Peyer's patch (tissue), 4 donors: ENCODE measurements around the gene DCLK1. TPM values are rescaled to one million over a fixed set of nuclear protein-coding genes. Genes with fewer than 3 reads are reported as not detected.

Experiments used
- DNase-seq, 3 donors: peaks; one replicate each; pipeline ENCODE4 v3.0.0-alpha.2; 2017 to 2019
- H3K27ac ChIP-seq, 4 donors: fragments of 200-600 bp; sonication (generic); one replicate each; pipeline ENCODE4 v1.5.1; 2016 to 2019
- H3K27me3 ChIP-seq, 2 donors: fragments of 200-600 bp; sonication (generic); one replicate each; pipeline ENCODE4 v1.5.1; 2019
- H3K36me3 ChIP-seq, 3 donors: fragments of 200-600 bp; sonication (generic); one replicate each; pipeline ENCODE4 v1.5.1; 2016 to 2019
- H3K4me1 ChIP-seq, 4 donors: fragments of 200-600 bp; sonication (generic); one replicate each; pipeline ENCODE4 v1.5.1; 2016 to 2019
- H3K4me3 ChIP-seq, 4 donors: fragments of 200-600 bp; sonication (generic); 1 replicate in 3 of 4; 2 replicates in 1 of 4; pipeline ENCODE4 v1.5.1; 2016 to 2019; ENCODE audit warnings: mild to moderate bottlenecking in 1 of 4
- H3K9me3 ChIP-seq, 4 donors: fragments of 200-600 bp; sonication (generic); one replicate each; pipeline ENCODE4 v1.5.1; 2016 to 2019; ENCODE audit warnings: mild to moderate bottlenecking in 1 of 4
- CTCF ChIP-seq, 6 experiments: fragments of 450-650 bp in 4 of 6; fragments of 200-600 bp in 2 of 6; sonication (generic) in 1 of 6; IDR thresholded peaks; one replicate each; pipeline ENCODE4 v1.5.1; 2017 to 2019; ENCODE audit warnings: antibody characterized with exemption in 6 of 6, mild to moderate bottlenecking in 3 of 6, moderate library complexity in 1 of 6
- POLR2A ChIP-seq, 2 donors: fragments of 450-650 bp; IDR thresholded peaks; one replicate each; pipeline ENCODE4 v1.5.1; 2017; ENCODE audit warnings: antibody characterized with exemption in 2 of 2, mild to moderate bottlenecking in 2 of 2, moderate library complexity in 2 of 2
- total RNA-seq, 4 donors: library from RNA; depleted of rRNA; stranded (reverse); fragments of >200 nt; gene quantifications; one replicate each; pipeline ENCODE4 v1.1.0, GENCODE V29; 2016

The DCLK1 gene
- total RNA-seq, 4 donors from 2014 or later = 3.7 to 23.1 (median 9.1) TPM

DNA sequence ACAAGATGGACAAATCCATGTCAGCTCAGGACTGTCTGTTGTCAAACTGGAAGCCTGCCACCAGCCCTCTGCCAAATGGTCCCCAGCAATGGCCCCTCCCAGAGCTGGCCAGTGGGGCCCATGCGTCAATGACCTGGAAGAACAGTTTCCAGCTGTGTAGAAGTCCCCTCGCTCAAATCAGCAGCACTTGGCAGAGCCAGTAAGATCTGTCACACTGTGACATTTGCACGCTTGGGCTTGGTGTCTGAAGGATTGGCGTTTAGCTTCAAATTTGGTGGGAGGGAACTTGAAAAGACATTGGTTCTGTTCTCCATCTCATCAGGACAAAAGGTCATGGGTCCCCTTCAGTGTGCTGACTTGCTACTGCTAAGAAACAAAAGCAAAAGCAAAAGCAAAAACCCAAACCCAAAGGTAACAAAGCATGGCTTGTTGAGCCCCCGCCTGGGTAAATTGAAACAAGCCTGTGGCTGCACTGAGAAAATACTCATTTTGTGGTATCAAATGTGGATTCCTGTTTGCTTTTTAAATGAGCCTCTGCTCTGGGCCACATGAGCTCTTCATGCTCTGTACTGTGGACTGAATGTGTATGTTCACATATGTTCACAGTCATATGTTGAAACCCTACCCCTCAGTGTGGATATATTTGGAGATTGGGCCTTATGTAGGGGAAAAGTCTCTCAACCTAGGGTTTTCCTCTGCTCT lies 401.1 kb downstream of the DCLK1 start:
- H3K9me3 ChIP-seq = no peaks in the 10 kb centered on the region
- no peak overlapping the region for H3K27ac ChIP-seq
- H3K4me3 ChIP-seq = no peak overlapping the region
- H3K4me1 ChIP-seq = no peaks in the 10 kb centered on the region
- no peaks in the 10 kb centered on the region for H3K27me3 ChIP-seq
- no peak for DNase-seq
- no peaks in the 10 kb centered on the region for H3K36me3 ChIP-seq
- TF ChIP-seq POLR2A (IDR thresholded peaks at IDR 0.05) (no peak), CTCF (IDR thresholded peaks at IDR 0.05) (no peak)

DNA sequence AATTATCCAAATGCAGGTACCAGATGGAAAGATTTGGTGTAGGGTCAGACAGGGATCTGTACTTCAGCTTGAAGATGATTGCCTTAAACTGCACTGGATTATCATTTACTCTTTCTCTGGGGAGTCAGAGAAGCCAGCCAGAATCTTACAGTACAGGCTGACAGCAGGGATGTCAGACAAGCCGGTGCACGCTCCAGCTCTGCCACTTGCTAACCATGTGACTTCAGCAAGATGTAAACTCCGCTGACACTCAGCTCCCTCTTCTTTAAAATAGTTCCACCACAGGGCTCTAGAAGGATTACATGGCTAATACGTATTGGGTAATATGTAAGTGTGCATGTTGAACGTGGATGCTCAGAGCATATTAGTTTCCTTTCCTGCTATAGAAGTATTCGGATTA lies 403.3 kb downstream of the DCLK1 start:
- DNase-seq = no peak
- TF ChIP-seq CTCF (IDR thresholded peaks at IDR 0.05) = no peak
- Histone ChIP-seq H3K4me1 (peaks cover 0 to 4% (median 0%) of the 10 kb centered on the region in 4 donors), H3K27me3 (no peaks in the 10 kb centered on the region), H3K27ac (no peak overlapping the region), H3K36me3 (no peaks in the 10 kb centered on the region), H3K4me3 (no peak overlapping the region), H3K9me3 (no peaks in the 10 kb centered on the region)

GRCh38 chr13:35724446-35724845 lies 406.7 kb downstream of the DCLK1 start:
- H3K27me3 ChIP-seq = no peaks in the 10 kb centered on the region
- no peak overlapping the region for H3K4me3 ChIP-seq
- no peaks in the 10 kb centered on the region for H3K9me3 ChIP-seq
- peaks cover 0 to 4% (median 0%) of the 10 kb centered on the region in 4 donors for H3K4me1 ChIP-seq
- DNase-seq = no peak
- no peak for TF ChIP-seq POLR2A (IDR thresholded peaks at IDR 0.05)
- no peak for TF ChIP-seq CTCF (IDR thresholded peaks at IDR 0.05)
- peak overlapping the region in 2 of 4 donors; percentile 2 to 35 for H3K27ac ChIP-seq
- H3K36me3 ChIP-seq = no peaks in the 10 kb centered on the region

- Histone ChIP-seq H3K4me1 (peaks cover 0 to 4% (median 0%) of the 10 kb centered on the region in 4 donors), H3K9me3 (no peaks in the 10 kb centered on the region), H3K36me3 (no peaks in the 10 kb centered on the region), H3K4me3 (no peak overlapping the region), H3K27ac (peak overlapping the region in 3 of 4 donors; percentile 10 to 50 (median 35)), H3K27me3 (no peaks in the 10 kb centered on the region)
- TF ChIP-seq CTCF (IDR thresholded peaks at IDR 0.05) = no peak
- no peak for TF ChIP-seq POLR2A (IDR thresholded peaks at IDR 0.05)
- no peak for DNase-seq
These were observed 407.4 kb downstream of the DCLK1 start for GRCh38 chr13:35723821-35724220.

GRCh38 chr13:35723053-35723461 lies 408.1 kb downstream of the DCLK1 start:
- H3K9me3 ChIP-seq = no peaks in the 10 kb centered on the region
- H3K27ac ChIP-seq = peak overlapping the region in 2 of 4 donors; percentile 42 to 50
- H3K4me3 ChIP-seq = no peak overlapping the region
- H3K36me3 ChIP-seq = no peaks in the 10 kb centered on the region
- TF ChIP-seq POLR2A (IDR thresholded peaks at IDR 0.05) (no peak), CTCF (IDR thresholded peaks at IDR 0.05) (no peak)
- H3K27me3 ChIP-seq = no peaks in the 10 kb centered on the region
- no peak for DNase-seq
- peaks cover 0 to 4% (median 0%) of the 10 kb centered on the region in 4 donors for H3K4me1 ChIP-seq
